NCI-H2196 treated with DMSO at 0.1 percent for 48 hours (cell line): ENCODE measurements around the gene UFSP1.
"Not testable (repeated sequence)": the region's sequence is repeated elsewhere in the genome, so short reads cannot be mapped to it uniquely, and the experiment has no call there.

Source experiments
- DNase-seq: peaks from one replicate; lab custom pipeline; 2025; ENCODE audit not compliant: unreplicated experiment; lab: John Stamatoyannopoulos, UW

The UFSP1 gene

GRCh38 chr7:100860702-100861615 is 28.6 kb downstream of the UFSP1 start:
- DNase-seq, result no peak

DNA sequence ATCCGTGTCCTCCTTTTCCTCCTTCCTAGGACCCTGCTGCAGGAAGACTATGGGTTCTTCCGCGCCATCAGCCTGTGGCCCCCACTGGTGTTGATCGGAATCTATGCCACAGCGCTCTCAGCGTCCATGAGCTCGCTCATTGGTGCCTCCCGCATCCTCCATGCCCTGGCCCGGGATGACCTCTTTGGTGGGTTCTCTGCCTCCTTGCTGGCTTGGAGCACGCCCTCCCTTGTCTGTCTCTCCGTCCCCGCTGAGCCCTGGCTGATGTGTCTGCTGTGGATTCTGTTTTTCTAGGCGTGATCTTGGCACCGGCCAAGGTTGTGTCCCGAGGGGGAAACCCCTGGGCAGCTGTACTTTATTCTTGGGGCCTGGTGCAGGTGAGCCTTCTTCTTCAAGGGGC is 29.7 kb downstream of the UFSP1 start:
- no peak for DNase-seq

- DNase-seq, result no peak
Observed at GRCh38 chr7:100856871-100857282, 32.6 kb downstream of the UFSP1 start.

- DNase-seq, result no peak
Observed at GRCh38 chr7:100855515-100855914, 34.0 kb downstream of the UFSP1 start.

DNA sequence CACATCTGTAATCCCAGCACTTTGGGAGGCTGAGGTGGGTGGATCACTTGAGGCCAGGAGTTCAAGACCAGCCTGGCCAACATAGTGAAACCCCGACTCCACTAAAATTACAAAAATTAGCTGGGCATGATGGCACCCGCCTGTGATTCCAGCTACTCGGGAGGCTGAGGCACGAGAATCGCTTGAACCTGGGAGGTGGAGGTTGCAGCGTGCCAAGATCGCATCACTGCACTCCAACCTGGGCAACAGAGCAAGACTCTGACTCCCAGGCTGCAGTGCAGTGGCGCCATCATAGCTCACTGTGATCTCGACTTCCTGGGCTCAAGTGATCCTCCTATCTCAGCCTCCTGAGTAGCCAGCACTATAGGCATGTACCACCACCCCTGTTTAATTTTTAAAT is 34.6 kb downstream of the UFSP1 start:
- not testable (repeated sequence) for DNase-seq

GRCh38 chr7:100854146-100854895 is 35.2 kb downstream of the UFSP1 start:
- DNase-seq, result no peak

- peak; percentile 76 for DNase-seq
Observed at GRCh38 chr7:100852048-100852872, 37.3 kb downstream of the UFSP1 start, which contains the start of gene SLC12A9. Gene SLC12A9 (plus strand): TSS chr7:100852713. CDS start chr7:100854198, 1,485 bp downstream.

DNA sequence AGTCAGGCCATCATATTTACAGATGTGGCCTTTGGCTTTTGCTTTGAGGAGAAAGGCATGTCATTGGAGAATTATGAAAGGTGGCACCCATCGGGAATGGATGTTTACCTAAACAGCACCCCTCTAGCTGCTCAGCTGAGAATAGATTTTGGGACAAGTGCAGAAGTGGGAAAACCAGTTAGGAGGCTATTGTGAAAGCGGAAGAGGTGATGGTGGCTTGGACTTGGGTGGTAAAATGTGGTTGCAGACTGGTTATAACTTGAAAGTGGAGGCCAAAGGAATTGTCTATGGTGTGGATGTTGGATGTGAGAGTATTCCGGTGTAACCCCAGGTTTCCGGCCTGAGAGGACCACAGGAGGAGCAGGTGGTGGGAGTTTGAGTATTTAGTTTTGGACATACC is 42.2 kb downstream of the UFSP1 start:
- DNase-seq, result no peak

DNA sequence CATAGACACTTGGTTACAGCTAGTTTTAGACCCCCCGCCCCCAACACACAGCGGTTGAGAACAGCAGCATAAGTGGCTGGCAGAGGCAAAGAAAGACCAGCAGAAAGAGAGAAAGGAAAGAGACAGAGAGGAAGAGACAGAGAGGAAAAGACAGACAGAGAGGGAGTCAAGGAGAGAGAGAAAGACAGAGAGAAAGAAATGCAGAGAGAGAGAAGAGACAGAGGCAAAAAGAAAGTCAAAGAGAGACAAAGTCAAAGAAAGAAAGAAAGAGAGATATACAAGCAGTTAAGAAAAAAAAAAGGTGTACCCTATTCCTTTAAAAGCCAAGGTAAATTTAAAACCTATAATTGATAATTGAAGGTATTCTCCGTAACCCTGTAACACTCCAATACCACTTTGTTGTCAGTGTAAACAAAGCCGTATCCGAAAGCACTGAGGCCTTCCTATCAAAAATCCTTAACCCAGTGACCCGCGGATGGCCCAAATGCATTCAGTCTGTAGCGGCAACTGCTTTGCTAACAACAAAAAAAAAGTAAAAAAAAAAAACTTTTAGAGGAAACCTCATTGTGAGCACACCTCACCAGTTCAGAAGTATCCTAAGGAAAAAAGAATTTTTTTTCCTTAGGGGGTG is 48.9 kb downstream of the UFSP1 start:
- DNase-seq, result no peak

DNA sequence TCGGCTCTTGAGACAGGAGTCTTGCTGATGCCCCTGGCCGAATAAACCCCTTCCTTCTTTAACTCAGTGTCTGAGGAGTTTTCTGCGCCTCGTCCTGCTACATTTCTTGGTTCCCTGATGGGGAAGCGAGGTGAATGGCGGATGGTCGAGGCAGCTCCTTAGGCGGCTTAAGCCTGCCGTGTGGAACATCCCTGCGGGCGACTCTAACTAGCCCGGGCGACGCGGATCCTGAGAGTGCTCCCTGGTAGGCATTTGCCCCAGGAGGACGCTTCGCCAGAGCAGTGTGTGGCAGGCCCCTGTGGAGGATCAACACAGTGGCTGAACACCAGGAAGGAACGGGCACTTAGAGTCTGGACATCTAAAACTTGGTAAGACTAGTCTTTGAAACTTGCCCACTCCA is 50.2 kb downstream of the UFSP1 start:
- DNase-seq, result no peak
